Measurements from ENCODE around the gene IL1F10. TPM values are rescaled to one million over a fixed set of nuclear protein-coding genes. Genes with fewer than 3 reads are reported as not detected.

The IL1F10 gene
- polyA plus RNA-seq, 1 experiment, result not detected

DNA sequence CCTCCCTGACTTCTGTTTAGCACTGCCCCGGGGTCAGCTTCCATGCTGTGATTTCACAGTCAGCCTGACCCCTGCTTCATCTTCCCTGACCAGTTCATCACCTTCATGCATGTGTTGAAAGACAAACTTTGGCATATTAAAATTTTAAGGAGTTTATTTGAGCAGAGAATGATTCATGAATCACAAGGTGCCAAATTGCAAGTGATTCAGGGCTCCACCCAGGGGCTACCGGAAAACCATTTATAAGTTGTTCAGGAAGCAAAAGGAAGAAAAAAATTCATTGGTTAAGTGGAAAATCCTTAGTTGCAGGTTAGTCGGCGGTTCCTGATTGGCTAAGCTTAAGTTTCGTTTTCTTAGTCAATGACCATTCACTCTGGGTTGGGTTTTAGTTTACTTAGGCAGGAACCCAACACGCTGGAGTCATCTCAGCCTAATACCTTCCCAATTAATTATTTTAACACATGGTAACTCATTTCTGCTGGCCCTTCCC lies 10.6 kb downstream of the IL1F10 start:
- TF ChIP-seq, protein P1, sequence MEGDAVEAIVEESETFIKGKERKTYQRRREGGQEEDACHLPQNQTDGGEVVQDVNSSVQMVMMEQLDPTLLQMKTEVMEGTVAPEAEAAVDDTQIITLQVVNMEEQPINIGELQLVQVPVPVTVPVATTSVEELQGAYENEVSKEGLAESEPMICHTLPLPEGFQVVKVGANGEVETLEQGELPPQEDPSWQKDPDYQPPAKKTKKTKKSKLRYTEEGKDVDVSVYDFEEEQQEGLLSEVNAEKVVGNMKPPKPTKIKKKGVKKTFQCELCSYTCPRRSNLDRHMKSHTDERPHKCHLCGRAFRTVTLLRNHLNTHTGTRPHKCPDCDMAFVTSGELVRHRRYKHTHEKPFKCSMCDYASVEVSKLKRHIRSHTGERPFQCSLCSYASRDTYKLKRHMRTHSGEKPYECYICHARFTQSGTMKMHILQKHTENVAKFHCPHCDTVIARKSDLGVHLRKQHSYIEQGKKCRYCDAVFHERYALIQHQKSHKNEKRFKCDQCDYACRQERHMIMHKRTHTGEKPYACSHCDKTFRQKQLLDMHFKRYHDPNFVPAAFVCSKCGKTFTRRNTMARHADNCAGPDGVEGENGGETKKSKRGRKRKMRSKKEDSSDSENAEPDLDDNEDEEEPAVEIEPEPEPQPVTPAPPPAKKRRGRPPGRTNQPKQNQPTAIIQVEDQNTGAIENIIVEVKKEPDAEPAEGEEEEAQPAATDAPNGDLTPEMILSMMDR (IDR thresholded peaks at IDR 0.05; ENCODE audit: insufficient read depth, low read depth, low read length), result no peak
- H3K27me3 ChIP-seq (ENCODE audit: control insufficient read depth, insufficient read depth, low read length), result peaks cover 16% of the 10 kb centered on the region
- no peak overlapping the region for H3K4me3 ChIP-seq (ENCODE audit: low read depth, low read length)
- DNase-seq (ENCODE audit: low read depth), result no peak
- ChIA-PET POLR2A (no interaction called here), CTCF (interaction anchor here (0.9 to 3.1 kb wide), 5 partner anchors 9 to 120 kb away, joined by 3 to 13 read pairs (median 3); no protein-coding TSS in a partner anchor)
- no peaks in the 10 kb centered on the region for H3K36me3 ChIP-seq (ENCODE audit: control insufficient read depth, insufficient read depth, low read length)

DNA sequence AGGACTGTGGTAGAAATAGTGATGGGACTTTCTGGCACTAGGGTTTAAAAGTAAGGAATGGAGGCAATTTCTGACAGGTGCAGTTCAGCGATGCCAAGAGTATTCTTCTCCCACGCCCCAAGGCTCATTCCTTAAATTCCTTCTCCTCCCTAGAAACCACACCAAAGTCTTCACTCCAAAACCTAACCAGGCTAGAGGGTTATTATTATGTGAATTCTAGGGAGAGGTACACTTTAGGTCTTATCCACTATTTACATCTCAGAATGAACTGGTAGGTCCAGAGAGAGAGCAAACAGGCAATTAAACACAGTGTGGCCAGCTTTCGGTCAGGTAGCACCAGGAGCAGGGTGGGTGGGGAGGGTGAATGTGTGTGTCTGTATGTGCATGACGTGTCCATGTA lies 11.4 kb downstream of the IL1F10 start:
- Histone ChIP-seq H3K36me3 (ENCODE audit: control insufficient read depth, insufficient read depth, low read length) (no peaks in the 10 kb centered on the region), H3K4me3 (ENCODE audit: low read depth, low read length) (no peak overlapping the region), H3K27me3 (ENCODE audit: control insufficient read depth, insufficient read depth, low read length) (peaks cover 16% of the 10 kb centered on the region)
- ChIA-PET CTCF (interaction anchor here (1.2 to 3.1 kb wide), 8 partner anchors 9 to 123 kb away, joined by 3 to 18 read pairs (median 10); no protein-coding TSS in a partner anchor), POLR2A (no interaction called here)
- TF ChIP-seq, protein P1 (IDR thresholded peaks at IDR 0.05; ENCODE audit: insufficient read depth, low read depth, low read length), result no peak
- no peak for DNase-seq (ENCODE audit: low read depth)

DNA sequence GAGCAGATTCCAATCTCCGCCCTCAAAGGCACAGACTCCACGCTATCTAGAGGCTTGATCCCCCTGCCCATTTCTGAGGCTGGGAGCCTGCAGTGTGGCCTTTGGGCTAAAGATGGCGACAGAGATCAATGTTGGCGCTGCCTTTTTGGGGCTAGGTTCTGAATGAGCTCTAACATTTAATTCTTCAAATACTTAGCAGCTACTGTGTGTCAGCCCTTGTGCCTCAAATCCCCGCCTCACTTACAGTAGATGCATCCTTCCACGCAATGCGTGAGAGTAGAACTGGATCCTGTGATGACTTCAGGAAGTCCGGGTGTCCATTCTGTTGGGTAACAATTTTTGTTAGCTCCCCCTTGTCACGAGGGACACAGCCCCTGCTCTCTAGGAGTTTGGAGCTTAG lies 12.4 kb downstream of the IL1F10 start:
- POLR2A ChIA-PET, result interaction anchor here (0.7 kb wide), 1 partner anchor 21 kb away, joined by 3 read pairs; the partner anchor contains the start of gene IL36RN

DNA sequence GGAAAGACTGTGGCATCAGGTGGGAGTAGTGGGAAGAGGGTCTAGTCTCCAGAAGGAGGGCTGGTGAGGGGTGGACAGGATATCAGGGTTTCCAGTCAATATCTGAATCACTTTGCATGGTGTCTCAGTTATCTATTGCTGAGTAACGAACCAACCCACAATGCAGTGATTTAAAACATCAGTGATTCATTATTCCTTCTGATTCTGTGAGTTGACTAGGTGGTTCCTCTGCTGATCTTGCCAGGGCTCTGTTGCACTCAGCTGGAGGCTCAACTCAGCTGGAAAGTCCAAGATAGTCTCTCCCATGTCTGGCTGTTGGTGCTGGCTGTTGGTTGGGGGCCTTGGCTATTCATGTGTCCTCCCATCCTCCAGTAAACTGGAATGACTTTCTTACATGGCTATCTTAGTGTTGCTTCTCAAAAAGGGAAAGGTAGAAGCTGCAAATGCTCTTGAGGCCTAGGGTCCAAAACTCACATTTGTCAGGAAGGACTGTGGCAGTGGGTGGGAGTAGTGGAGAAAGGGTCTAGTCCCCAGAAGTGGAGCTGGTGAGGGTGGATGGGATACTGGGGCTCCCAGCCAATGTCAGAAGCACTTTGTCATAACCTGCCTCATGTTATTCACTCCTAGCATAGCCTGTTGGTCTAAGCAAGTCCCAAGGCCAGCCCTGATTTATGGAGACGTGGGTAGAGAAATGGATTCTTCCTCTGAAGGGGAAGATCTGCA lies 13.9 kb downstream of the IL1F10 start:
- no peaks in the 10 kb centered on the region for H3K36me3 ChIP-seq (ENCODE audit: control insufficient read depth, insufficient read depth, low read length)
- CTCF ChIA-PET, result interaction anchor here (0.9 to 2.0 kb wide), 4 partner anchors 12 to 309 kb away, joined by 4 to 18 read pairs (median 6); no protein-coding TSS in a partner anchor
- POLR2A ChIA-PET, result no interaction called here
- peaks cover 6% of the 10 kb centered on the region for H3K27me3 ChIP-seq (ENCODE audit: control insufficient read depth, insufficient read depth, low read length)
- no peak for DNase-seq (ENCODE audit: low read depth)
- TF ChIP-seq, protein P1 (IDR thresholded peaks at IDR 0.05; ENCODE audit: insufficient read depth, low read depth, low read length), result no peak
- H3K4me3 ChIP-seq (ENCODE audit: low read depth, low read length), result no peak overlapping the region

More for the DNA sequence above, 12.4 kb downstream of the IL1F10 start:
- DNase-seq (ENCODE audit: low read depth), result no peak
- H3K36me3 ChIP-seq (ENCODE audit: control insufficient read depth, insufficient read depth, low read length), result no peaks in the 10 kb centered on the region
- H3K27me3 ChIP-seq (ENCODE audit: control insufficient read depth, insufficient read depth, low read length), result peaks cover 8% of the 10 kb centered on the region
- CTCF ChIA-PET, result interaction anchor here (0.6 to 3.1 kb wide), 21 partner anchors 8 to 310 kb away, joined by 3 to 18 read pairs (median 4); no protein-coding TSS in a partner anchor
- TF ChIP-seq, protein P1 (IDR thresholded peaks at IDR 0.05; ENCODE audit: insufficient read depth, low read depth, low read length), result peak; percentile 77
- H3K4me3 ChIP-seq (ENCODE audit: low read depth, low read length), result no peak overlapping the region

DNA sequence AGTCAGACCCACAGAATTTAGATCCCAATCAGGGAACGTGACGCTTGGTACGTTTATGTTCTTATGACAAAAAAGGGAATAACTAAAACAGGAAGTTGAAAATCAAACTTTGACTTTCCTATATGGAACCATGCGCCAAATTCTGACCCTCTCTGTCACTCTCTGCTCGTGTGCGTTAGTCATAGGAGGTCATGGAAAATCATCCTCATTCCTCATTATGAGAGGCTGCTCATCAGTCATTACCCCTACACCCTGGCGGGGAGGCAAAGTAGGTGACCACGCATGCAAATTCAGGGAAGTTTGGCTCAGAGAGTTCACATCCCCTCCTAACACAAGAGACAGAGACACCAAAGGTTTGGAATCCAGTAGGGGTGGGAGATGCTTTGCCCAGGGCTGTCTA lies 15.5 kb downstream of the IL1F10 start:
- ChIA-PET CTCF (interaction anchor here (0.9 to 1.9 kb wide), 5 partner anchors 10 to 115 kb away, joined by 3 to 8 read pairs (median 5); partner anchors contain the start of gene IL1F10), POLR2A (no interaction called here)
- peaks cover 8% of the 10 kb centered on the region for H3K27me3 ChIP-seq (ENCODE audit: control insufficient read depth, insufficient read depth, low read length)
- H3K4me3 ChIP-seq (ENCODE audit: low read depth, low read length), result no peak overlapping the region
- no peak for DNase-seq (ENCODE audit: low read depth)
- TF ChIP-seq, protein P1 (IDR thresholded peaks at IDR 0.05; ENCODE audit: insufficient read depth, low read depth, low read length), result no peak
- no peaks in the 10 kb centered on the region for H3K36me3 ChIP-seq (ENCODE audit: control insufficient read depth, insufficient read depth, low read length)

Measured in BJ (cell line).